Bronchus fibroblast of lung (primary cell): ENCODE measurements around the gene ATG101. TPM values are rescaled to one million over a fixed set of nuclear protein-coding genes. Genes with fewer than 3 reads are reported as not detected.

Experiments used
- total RNA-seq: library from RNA; depleted of rRNA; stranded (reverse); fragments of >200 nt; gene quantifications from 2 replicates; pipeline ENCODE4 v1.2.3, GENCODE V29; 2015

Gene ATG101
- 50.7 and 52.3 TPM in 2 replicates for total RNA-seq

DNA sequence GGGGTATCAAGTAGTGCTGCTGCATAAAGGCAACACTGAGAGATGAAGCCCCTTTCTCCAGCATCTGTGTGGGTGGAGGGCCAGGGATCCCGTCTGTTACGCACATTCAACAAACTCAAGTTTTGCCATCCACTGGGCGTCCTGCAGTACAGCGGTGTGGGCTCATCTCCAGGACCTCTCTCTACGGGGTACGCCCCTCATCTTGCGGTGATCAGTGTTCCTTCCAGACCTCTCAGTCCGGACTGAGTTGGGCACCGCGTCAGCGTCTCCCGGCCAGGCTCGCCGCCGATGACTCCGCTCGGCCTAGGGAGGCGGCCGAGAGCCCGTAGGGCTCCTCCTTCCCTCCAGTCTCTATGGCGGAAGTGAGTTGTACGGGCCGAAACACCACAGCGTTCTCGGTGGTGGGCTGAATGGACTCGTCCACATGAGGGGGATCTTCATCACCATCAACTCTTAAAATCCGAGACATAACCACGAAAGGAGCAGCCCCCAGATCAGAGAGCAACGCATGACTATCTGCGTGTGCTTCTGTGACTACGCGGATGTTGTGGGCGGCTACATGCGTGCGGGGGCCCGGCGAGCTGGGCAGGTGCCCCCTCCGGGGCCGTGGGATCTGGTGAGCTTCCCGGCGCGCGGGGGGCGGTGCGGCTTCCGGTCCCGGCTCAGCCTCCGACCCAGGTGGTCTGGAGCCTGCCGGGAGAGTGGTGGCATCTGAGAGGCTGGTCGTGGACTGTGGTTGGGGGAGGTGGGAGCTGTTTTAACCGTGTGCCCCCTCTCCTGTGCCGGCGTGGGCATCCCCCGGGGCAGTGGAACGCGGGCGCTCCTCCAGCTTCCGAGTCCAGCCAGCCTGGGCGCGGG, at the start of gene ATG101:
Gene ATG101, plus strand, starts transcription at position 652 of the 858 bp plus-strand sequence. CDS start 3,673 bp downstream, outside the sequence.

DNA sequence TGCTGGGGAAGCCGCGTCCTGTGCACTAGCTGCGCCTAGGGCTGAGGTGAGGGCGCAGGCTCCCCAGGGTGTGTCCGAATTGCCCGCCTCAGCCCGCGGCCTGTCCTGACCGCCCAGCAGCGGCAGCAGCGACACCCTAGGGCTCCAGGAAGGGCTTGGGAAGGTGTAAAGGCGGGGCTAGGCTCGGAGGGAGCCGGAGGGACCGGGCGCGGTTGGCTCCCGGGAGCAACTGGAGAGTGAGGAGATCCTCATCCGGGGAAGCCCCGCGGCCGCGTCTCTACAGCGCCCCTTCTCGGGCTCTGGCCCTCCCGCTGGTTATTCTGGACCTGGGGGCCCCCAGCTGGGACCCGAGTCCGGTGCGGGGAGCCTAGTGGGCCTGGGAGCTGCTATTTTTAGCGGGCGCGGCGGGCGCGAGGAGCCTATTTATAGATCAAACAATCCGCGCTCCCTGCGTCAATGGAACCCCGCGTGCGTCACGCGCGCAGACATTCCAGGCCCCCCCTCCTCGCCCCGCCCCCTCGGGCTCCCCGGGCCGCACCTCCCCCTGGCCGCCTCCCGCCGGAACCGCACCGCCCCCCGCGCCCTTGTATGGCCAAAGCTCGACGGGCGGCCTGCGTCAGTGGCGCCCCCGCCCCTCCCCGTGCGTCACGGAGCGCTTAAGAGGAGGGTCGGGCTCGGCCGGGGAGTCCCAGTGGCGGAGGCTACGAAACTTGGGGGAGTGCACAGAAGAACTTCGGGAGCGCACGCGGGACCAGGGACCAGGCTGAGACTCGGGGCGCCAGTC, 18.8 kb upstream of the ATG101 start, which contains the start of gene NR4A1:
Gene NR4A1, plus strand, starts transcription at position 685 of the 784 bp plus-strand sequence. CDS start 2,887 bp downstream, outside the sequence.

DNA sequence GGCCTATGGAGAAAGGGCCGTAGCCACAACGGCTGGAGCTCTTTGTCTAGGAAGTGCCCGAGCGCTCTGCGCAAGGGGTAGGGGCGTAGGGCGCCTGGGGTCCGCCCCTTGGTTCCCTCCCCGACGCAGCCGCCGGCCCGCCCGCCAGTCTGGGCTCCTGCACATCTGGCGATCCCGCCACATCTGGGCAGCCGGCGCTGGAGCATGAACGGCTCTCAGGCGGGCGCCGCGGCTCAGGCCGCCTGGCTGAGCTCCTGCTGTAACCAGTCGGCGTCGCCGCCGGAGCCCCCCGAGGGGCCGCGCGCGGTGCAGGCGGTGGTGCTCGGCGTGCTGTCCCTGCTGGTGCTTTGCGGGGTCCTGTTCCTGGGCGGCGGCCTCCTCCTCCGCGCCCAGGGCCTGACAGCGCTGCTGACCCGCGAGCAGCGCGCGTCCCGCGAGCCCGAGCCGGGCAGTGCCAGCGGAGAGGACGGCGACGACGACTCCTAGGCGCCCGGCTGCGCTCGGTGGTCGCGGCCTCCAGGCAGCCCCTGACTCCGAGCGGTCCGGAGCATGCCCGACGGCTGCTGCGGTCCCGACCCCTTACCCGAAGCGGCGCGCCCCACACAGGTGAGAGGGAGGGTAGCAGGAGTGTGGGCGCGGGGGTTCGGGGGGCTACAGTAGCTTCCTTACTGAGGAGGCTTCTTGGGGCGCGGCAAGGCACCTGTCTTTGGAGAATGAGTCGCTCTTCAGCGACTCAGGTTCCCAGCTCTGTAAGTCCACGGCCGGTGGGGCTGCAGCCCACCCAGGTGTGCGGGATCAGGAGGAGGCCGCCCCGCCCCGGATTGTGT, 10.0 kb downstream of the ATG101 start, which contains the start of gene SMIM41:
Gene SMIM41, plus strand, starts transcription at position 129 of the 827 bp plus-strand sequence. Its CDS starts 76 bp downstream, at position 205.

Other genes with a start within 250 kb of the ATG101 start
- under 0.01 TPM in 2 replicates for gene FIGNL2, start 221.3 kb upstream of the ATG101 start, total RNA-seq
- gene ANKRD33, start 181.9 kb upstream of the ATG101 start, total RNA-seq = under 0.01 TPM in 1 of 2 replicates, not detected in the other
- 11.3 and 20.2 TPM in 2 replicates for gene ACVRL1, start 162.5 kb upstream of the ATG101 start, total RNA-seq
- gene ACVR1B, start 118.3 kb upstream of the ATG101 start, total RNA-seq = 5.0 and 6.1 TPM in 2 replicates
- 6.1 and 6.2 TPM in 2 replicates for gene TAMALIN, start 63.0 kb upstream of the ATG101 start, total RNA-seq
- 1.0 and 2.2 TPM in 2 replicates for gene NR4A1, start 18.5 kb upstream of the ATG101 start, total RNA-seq
- gene SMIM41, start 9.7 kb downstream of the ATG101 start, total RNA-seq = 0.17 TPM in 1 of 2 replicates, not detected in the other
- gene KRT80, start 122.0 kb downstream of the ATG101 start, total RNA-seq = 0.15 and 0.17 TPM in 2 replicates
- 9.2 and 11.1 TPM in 2 replicates for gene KRT7, start 163.3 kb downstream of the ATG101 start, total RNA-seq
- gene KRT86, start 204.7 kb downstream of the ATG101 start, total RNA-seq = 0.15 TPM in 1 of 2 replicates, not detected in the other
- gene KRT81, start 221.6 kb downstream of the ATG101 start, total RNA-seq = not detected in 2 replicates